Measurements from ENCODE around the gene CUL3.

CUL3 gene

DNA sequence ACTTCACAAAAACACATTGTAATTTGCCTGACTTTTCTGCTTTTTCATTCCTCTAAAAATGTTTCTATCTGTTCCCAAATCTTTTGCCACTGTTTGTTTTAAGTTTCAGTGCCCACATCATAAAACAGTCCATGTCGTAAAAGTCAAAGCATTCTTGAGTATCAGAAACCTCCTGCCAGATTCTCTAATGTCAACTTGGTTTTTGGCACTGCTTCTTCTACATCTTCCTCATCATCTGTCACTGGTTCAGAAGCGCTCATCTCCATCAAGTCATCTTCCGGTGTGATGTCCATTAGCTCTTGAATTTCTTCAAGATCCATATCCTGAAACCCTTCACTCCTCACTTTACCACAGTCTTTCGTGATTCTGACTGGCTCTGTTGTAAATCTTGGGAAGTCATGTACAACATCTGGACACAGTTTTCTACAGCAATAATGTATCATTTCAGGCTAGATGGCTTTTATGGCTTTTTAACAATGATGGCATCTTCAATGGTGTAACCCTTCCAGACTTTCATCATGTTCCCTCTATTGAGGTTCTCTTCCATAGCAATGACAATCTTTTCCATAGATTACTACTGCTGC is 19.6 kb downstream of the CUL3 start:
- Mint-ChIP-seq H3K27ac (no peak overlapping the region), H3K36me3 (peaks cover 24% of the 10 kb centered on the region), H3K4me3 (peak overlapping the region; percentile 1), H3K9me3 (ENCODE audit: low read depth) (no peaks in the 10 kb centered on the region), H3K4me1 (ENCODE audit: low read depth) (peaks cover 74% of the 10 kb centered on the region), H3K27me3 (no peaks in the 10 kb centered on the region)

- Mint-ChIP-seq H3K27ac (peak overlapping the region; percentile 74), H3K4me3 (no peak overlapping the region), H3K27me3 (no peaks in the 10 kb centered on the region), H3K9me3 (ENCODE audit: low read depth) (no peaks in the 10 kb centered on the region), H3K4me1 (ENCODE audit: low read depth) (peaks cover 55% of the 10 kb centered on the region), H3K36me3 (peaks cover 24% of the 10 kb centered on the region)
Measured at GRCh38 chr2:224563537-224563936, 21.6 kb downstream of the CUL3 start.

DNA sequence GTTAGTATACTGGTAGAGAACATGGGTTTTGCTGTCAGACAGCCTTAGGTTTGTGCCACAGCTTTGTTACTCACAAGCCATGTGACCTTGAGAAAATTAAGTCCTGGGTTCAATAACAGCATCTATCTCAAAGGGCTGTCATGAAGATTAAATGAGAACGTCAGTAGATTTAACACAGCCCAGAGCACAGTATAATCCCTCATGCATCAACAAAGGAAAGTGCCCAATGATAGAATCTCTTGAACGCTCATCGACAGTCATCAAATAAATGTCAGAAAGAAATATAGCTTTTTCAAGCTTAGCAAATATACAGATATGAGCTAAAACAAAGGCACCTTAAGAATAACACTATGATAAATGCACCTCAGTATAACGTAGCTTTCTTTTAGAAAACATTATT is 22.3 kb downstream of the CUL3 start:
- no peak overlapping the region for H3K27ac Mint-ChIP-seq
- H3K9me3 Mint-ChIP-seq (ENCODE audit: low read depth), result no peaks in the 10 kb centered on the region
- peaks cover 20% of the 10 kb centered on the region for H3K36me3 Mint-ChIP-seq
- peak overlapping the region; percentile 15 for H3K4me3 Mint-ChIP-seq
- no peaks in the 10 kb centered on the region for H3K27me3 Mint-ChIP-seq
- H3K4me1 Mint-ChIP-seq (ENCODE audit: low read depth), result peaks cover 55% of the 10 kb centered on the region

GRCh38 chr2:224561234-224562005 is 23.7 kb downstream of the CUL3 start:
- no peak overlapping the region for H3K4me3 Mint-ChIP-seq
- peaks cover 52% of the 10 kb centered on the region for H3K4me1 Mint-ChIP-seq (ENCODE audit: low read depth)
- no peaks in the 10 kb centered on the region for H3K27me3 Mint-ChIP-seq
- H3K36me3 Mint-ChIP-seq, result peaks cover 11% of the 10 kb centered on the region
- no peak overlapping the region for H3K27ac Mint-ChIP-seq
- no peaks in the 10 kb centered on the region for H3K9me3 Mint-ChIP-seq (ENCODE audit: low read depth)

GRCh38 chr2:224560549-224560948 is 24.6 kb downstream of the CUL3 start:
- Mint-ChIP-seq H3K4me1 (ENCODE audit: low read depth) (peaks cover 52% of the 10 kb centered on the region), H3K27ac (no peak overlapping the region), H3K4me3 (no peak overlapping the region), H3K36me3 (peaks cover 12% of the 10 kb centered on the region), H3K27me3 (no peaks in the 10 kb centered on the region), H3K9me3 (ENCODE audit: low read depth) (no peaks in the 10 kb centered on the region)

DNA sequence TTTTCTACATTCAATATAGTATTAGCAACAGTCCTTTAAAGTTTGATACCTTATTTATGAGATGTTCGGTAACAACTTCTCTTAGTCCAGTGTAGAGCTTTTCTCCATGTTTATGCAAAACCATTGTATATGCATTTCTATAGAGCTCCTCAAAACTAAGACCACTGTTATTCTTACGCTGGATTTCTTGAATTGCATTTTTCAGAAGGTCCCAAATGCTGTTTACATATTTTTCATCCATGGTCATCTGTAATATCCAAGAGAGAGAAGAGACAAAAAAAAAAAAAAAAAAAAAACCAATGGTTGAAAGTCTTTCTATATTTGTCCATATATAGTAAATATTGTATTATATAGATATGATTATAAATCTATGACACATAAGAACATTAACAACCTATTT is 27.6 kb downstream of the CUL3 start:
- Mint-ChIP-seq H3K27me3 (no peaks in the 10 kb centered on the region), H3K36me3 (peaks cover 20% of the 10 kb centered on the region), H3K27ac (no peak overlapping the region), H3K9me3 (ENCODE audit: low read depth) (no peaks in the 10 kb centered on the region), H3K4me1 (ENCODE audit: low read depth) (peaks cover 44% of the 10 kb centered on the region), H3K4me3 (no peak overlapping the region)

- H3K4me1 Mint-ChIP-seq (ENCODE audit: low read depth), result peaks cover 49% of the 10 kb centered on the region
- no peak overlapping the region for H3K27ac Mint-ChIP-seq
- no peaks in the 10 kb centered on the region for H3K9me3 Mint-ChIP-seq (ENCODE audit: low read depth)
- no peaks in the 10 kb centered on the region for H3K27me3 Mint-ChIP-seq
- peak overlapping the region; percentile 15 for H3K4me3 Mint-ChIP-seq
- H3K36me3 Mint-ChIP-seq, result peaks cover 20% of the 10 kb centered on the region
Measured at GRCh38 chr2:224556381-224556780, 28.8 kb downstream of the CUL3 start.

DNA sequence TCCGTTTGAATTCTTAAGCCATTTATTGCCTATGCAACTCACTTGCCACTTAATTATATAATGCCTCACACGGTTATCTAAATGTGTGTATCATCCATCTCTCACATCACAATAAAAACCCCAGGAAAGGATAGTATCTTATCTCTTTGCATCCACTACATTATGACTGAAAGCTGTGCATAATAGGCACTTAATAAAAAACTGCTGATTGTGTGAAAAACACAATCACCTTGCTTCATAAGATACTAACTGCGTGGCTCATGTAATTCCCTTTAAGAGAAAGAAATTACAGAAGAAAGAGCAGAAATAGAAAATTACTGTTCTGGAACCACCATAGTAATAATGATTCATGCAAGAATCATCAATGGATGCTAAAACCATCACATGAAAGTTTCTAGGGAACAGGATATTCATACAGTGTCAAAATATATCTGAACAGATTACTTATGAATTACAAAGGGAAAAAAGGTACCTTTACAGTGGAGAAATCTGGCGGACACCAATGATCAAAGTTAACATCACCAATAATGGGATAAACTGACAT is 29.3 kb downstream of the CUL3 start:
- peaks cover 20% of the 10 kb centered on the region for H3K36me3 Mint-ChIP-seq
- peaks cover 49% of the 10 kb centered on the region for H3K4me1 Mint-ChIP-seq (ENCODE audit: low read depth)
- H3K4me3 Mint-ChIP-seq, result peak overlapping the region; percentile 15
- H3K27me3 Mint-ChIP-seq, result no peaks in the 10 kb centered on the region
- H3K9me3 Mint-ChIP-seq (ENCODE audit: low read depth), result no peaks in the 10 kb centered on the region
- no peak overlapping the region for H3K27ac Mint-ChIP-seq

GRCh38 chr2:224552771-224553170 is 32.4 kb downstream of the CUL3 start:
- no peaks in the 10 kb centered on the region for H3K9me3 Mint-ChIP-seq (ENCODE audit: low read depth)
- H3K4me1 Mint-ChIP-seq (ENCODE audit: low read depth), result peaks cover 60% of the 10 kb centered on the region
- no peak overlapping the region for H3K27ac Mint-ChIP-seq
- no peaks in the 10 kb centered on the region for H3K27me3 Mint-ChIP-seq
- H3K36me3 Mint-ChIP-seq, result peaks cover 27% of the 10 kb centered on the region
- no peak overlapping the region for H3K4me3 Mint-ChIP-seq

DNA sequence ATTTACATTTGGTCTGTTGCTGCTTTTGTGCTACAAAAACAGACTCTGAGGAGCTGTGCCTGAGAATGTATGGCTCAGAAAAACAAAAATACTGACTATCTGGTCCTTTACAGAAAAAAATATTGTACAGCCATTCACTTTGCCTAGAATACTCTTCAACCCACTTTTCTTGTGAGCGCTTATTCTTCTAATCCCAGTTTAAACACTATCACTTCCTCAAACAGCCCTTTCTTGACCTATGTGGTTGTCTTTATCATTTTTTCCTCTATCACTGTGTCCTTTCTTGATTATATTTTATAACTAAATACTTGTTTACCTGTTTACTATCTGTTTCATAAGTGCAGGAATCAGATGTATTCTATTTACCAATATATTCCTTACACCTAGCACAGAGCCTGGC is 33.5 kb downstream of the CUL3 start:
- Mint-ChIP-seq H3K27ac (no peak overlapping the region), H3K36me3 (peaks cover 29% of the 10 kb centered on the region), H3K4me3 (no peak overlapping the region), H3K4me1 (ENCODE audit: low read depth) (peaks cover 64% of the 10 kb centered on the region), H3K27me3 (no peaks in the 10 kb centered on the region), H3K9me3 (ENCODE audit: low read depth) (no peaks in the 10 kb centered on the region)

GRCh38 chr2:224546926-224547325 is 38.2 kb downstream of the CUL3 start:
- no peaks in the 10 kb centered on the region for H3K9me3 Mint-ChIP-seq (ENCODE audit: low read depth)
- H3K4me1 Mint-ChIP-seq (ENCODE audit: low read depth), result peaks cover 58% of the 10 kb centered on the region
- H3K4me3 Mint-ChIP-seq, result no peak overlapping the region
- H3K27me3 Mint-ChIP-seq, result no peaks in the 10 kb centered on the region
- H3K27ac Mint-ChIP-seq, result peak overlapping the region; percentile 31
- H3K36me3 Mint-ChIP-seq, result peaks cover 9% of the 10 kb centered on the region

GRCh38 chr2:224545884-224546644 is 39.1 kb downstream of the CUL3 start:
- Mint-ChIP-seq H3K4me1 (ENCODE audit: low read depth) (peaks cover 61% of the 10 kb centered on the region), H3K4me3 (no peak overlapping the region), H3K27ac (no peak overlapping the region), H3K9me3 (ENCODE audit: low read depth) (no peaks in the 10 kb centered on the region), H3K36me3 (peaks cover 13% of the 10 kb centered on the region), H3K27me3 (no peaks in the 10 kb centered on the region)

DNA sequence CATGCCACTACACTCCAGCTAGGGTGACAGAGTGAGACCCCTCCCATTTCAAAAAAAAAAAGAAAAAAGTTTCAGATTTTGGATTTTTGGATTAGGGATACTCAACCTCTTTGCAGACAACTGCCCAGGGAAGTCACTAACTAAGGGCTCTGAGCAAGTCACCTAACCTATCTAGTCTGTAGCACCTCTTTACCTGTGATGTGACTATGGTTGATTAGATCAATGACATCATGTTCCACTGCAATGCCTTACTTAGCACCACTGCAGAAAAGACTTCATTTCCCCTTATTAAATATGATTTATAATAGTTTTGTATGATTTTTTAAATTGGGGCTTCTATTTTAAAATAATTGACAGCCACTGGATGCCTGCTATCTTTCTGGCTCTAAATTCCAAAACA is 41.2 kb downstream of the CUL3 start:
- Mint-ChIP-seq H3K27me3 (no peaks in the 10 kb centered on the region), H3K27ac (no peak overlapping the region), H3K9me3 (ENCODE audit: low read depth) (no peaks in the 10 kb centered on the region), H3K4me3 (no peak overlapping the region), H3K36me3 (peaks cover 21% of the 10 kb centered on the region), H3K4me1 (ENCODE audit: low read depth) (peaks cover 62% of the 10 kb centered on the region)

GRCh38 chr2:224538561-224539138 is 46.5 kb downstream of the CUL3 start:
- Mint-ChIP-seq H3K4me3 (no peak overlapping the region), H3K36me3 (peaks cover 17% of the 10 kb centered on the region), H3K27me3 (no peaks in the 10 kb centered on the region), H3K27ac (peak overlapping the region; percentile 47), H3K9me3 (ENCODE audit: low read depth) (no peaks in the 10 kb centered on the region), H3K4me1 (ENCODE audit: low read depth) (peaks cover 67% of the 10 kb centered on the region)

DNA sequence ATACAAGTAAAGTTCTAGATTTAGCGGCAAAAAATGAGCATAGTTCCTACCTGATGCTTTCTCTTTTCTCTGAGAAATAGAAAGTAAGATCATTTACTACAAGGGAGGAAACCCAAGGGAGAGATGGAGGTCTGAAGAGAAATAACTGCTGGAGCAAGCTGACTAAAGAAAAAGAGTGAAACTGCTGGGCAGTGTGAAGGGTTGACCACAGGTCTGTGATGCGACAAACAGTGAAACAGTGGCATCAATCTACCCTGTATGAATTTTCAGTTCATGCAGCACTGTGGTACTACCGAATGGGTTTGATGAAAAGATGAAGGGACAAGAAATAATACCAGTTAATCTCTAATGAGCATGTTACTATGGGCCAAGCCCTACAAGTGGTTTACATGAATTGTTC is 52.2 kb downstream of the CUL3 start:
- Mint-ChIP-seq H3K36me3 (peaks cover 7% of the 10 kb centered on the region), H3K27me3 (no peaks in the 10 kb centered on the region), H3K9me3 (ENCODE audit: low read depth) (no peaks in the 10 kb centered on the region), H3K4me3 (no peak overlapping the region), H3K4me1 (ENCODE audit: low read depth) (peaks cover 62% of the 10 kb centered on the region), H3K27ac (peak overlapping the region; percentile 59)
